ENCODE results near the gene B3GNT7.

The B3GNT7 gene

GRCh38 chr2:231394211-231395141 is 1.0 kb upstream of the B3GNT7 start:
- H3K27ac ChIP-seq = no peak overlapping the region
- TF ChIP-seq CTCF (conservative IDR thresholded peaks at IDR 0.05) (no peak; the same call in 1 of the 2 replicates), ZFX (IDR thresholded peaks at IDR 0.05) (no peak)

GRCh38 chr2:231396058-231396821 is 730 bp downstream of the B3GNT7 start:
- H3K27ac ChIP-seq = no peak overlapping the region
- TF ChIP-seq CTCF (conservative IDR thresholded peaks at IDR 0.05) = no peak
- no peak for TF ChIP-seq ZFX (IDR thresholded peaks at IDR 0.05)

GRCh38 chr2:231397011-231397927 is 1.8 kb downstream of the B3GNT7 start:
- TF ChIP-seq ZFX (IDR thresholded peaks at IDR 0.05) (no peak), CTCF (conservative IDR thresholded peaks at IDR 0.05) (no peak)
- no peak overlapping the region for H3K27ac ChIP-seq

DNA sequence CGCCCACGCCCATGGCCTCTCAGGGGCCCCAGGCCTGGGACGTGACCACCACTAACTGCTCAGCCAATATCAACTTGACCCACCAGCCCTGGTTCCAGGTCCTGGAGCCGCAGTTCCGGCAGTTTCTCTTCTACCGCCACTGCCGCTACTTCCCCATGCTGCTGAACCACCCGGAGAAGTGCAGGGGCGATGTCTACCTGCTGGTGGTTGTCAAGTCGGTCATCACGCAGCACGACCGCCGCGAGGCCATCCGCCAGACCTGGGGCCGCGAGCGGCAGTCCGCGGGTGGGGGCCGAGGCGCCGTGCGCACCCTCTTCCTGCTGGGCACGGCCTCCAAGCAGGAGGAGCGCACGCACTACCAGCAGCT is 2.4 kb downstream of the B3GNT7 start:
- TF ChIP-seq CTCF (conservative IDR thresholded peaks at IDR 0.05) = no peak
- no peak overlapping the region for H3K27ac ChIP-seq

DNA sequence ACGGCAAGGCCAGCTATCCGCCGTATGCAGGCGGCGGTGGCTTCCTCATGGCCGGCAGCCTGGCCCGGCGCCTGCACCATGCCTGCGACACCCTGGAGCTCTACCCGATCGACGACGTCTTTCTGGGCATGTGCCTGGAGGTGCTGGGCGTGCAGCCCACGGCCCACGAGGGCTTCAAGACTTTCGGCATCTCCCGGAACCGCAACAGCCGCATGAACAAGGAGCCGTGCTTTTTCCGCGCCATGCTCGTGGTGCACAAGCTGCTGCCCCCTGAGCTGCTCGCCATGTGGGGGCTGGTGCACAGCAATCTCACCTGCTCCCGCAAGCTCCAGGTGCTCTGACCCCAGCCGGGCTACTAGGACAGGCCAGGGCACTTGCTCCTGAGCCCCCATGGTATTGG is 3.1 kb downstream of the B3GNT7 start:
- H3K27ac ChIP-seq = no peak overlapping the region
- TF ChIP-seq ZFX (IDR thresholded peaks at IDR 0.05) (no peak), CTCF (conservative IDR thresholded peaks at IDR 0.05) (no peak)

DNA sequence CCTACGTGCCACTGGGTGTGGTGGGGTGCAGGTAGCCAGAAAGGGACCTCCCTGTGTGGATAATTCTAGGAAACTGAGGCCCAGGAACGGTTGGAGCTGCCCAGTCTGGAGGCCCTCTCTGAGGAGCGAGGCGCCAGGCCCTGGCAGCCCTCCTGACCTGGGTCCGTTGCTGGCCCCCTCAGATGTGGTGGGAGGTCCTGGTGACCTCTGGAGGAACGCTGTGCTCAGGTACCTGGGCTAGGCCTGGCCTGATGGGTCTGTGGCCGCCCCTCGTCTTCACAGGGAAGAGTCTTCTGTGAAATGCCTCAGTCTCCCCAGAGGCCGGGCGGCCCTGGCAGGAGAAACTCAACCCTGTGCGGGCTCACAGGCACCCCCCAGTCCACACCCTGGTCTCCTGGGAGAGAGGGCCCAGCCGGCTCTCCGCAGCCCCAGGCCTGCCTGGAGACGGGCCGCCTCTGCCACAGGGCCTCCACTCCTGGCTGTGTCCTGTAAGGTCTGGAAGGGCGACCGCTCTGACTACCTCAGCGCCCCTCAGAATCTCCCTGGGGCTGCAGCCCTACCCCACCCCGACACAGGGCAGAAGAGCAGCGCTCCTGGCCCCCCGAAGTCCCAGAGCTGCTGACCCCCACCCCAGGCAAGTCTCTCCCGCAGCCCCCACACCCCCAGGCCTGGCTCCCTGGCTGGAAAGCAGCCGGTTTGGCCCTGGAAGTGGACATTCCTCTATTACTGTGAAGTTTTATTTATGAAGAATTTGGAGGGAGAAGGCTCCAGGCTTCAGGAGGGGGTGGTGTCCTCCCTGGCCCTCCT is 3.7 kb downstream of the B3GNT7 start:
- H3K27ac ChIP-seq = no peak overlapping the region
- no peak for TF ChIP-seq ZFX (IDR thresholded peaks at IDR 0.05)
- TF ChIP-seq CTCF (conservative IDR thresholded peaks at IDR 0.05) = no peak
